ENCODE results near the gene TMED9. TPM values are rescaled to one million over a fixed set of nuclear protein-coding genes. Genes with fewer than 3 reads are reported as not detected.
A peak's percentile ranks its signal among the peaks of the same experiment; 100 is the strongest.

TMED9 gene
- total and polyA plus RNA-seq, 9 of the 15 experiments (the other 6 are each of a cell fraction or from before 2014, with no cell fraction given) = 43.7 to 301 (median 90.0) TPM

GRCh38 chr5:177592010-177592834, at the start of gene TMED9 (continued):
- TF ChIP-seq PRDM10 (IDR thresholded peaks at IDR 0.05; ENCODE audit: partially characterized antibody) = peak; percentile 41
- no peak for TF ChIP-seq CUX1 (CRISPR knock-in tag; IDR thresholded peaks at IDR 0.05)
- TF ChIP-seq POU5F1 (IDR thresholded peaks at IDR 0.05; ENCODE audit: borderline replicate concordance, low read depth, low read length, partially characterized antibody) = peak; percentile 43
- no peak for TF ChIP-seq TSHZ1 (CRISPR knock-in tag; IDR thresholded peaks at IDR 0.05)
- no peak for TF ChIP-seq FOXK2 (conservative IDR thresholded peaks at IDR 0.05 in 1 of 2, IDR thresholded peaks at IDR 0.05 in 1 of 2; ENCODE audit: low read depth in 2 of 2)
- no peak for TF ChIP-seq USF1 (CRISPR knock-in tag; IDR thresholded peaks at IDR 0.05)
- peak; percentile 17 to 38; a peak in 1 of 4 replicates for TF ChIP-seq NONO (IDR thresholded peaks at IDR 0.05; ENCODE audit: low read depth in 2 of 2, low read length in 1 of 2)
- TF ChIP-seq PHF8 (IDR thresholded peaks at IDR 0.05; ENCODE audit: borderline replicate concordance, low read length) = peak; percentile 96
- TF ChIP-seq SMAD3 (CRISPR knock-in tag; conservative IDR thresholded peaks at IDR 0.05) = no peak
- TF ChIP-seq POLR2G (IDR thresholded peaks at IDR 0.05; ENCODE audit: low read depth, low read length) = peak; percentile 99

All from K562 (cell line).